Endothelial cell of umbilical vein (primary cell): ENCODE data around the gene COG4.

Experiments used
- CTCF ChIP-seq, 2 donors: IDR thresholded peaks; 1 replicate in 1 of 2; 2 replicates in 1 of 2; pipeline ENCODE4 v1.5.1; 2011; ENCODE audit warnings: low read length in 2 of 2, mild to moderate bottlenecking in 2 of 2, moderate library complexity in 2 of 2, control low read depth in 1 of 2, inconsistent platforms in 1 of 2, low read depth in 1 of 2; ENCODE audit not compliant: insufficient read depth in 1 of 2; ENCODE audit errors: extremely low read depth in 1 of 2
- POLR2A ChIP-seq: IDR thresholded peaks from 2 replicates; pipeline ENCODE4 v1.6.1; 2012; ENCODE audit warnings: low read depth, mild to moderate bottlenecking, control low read depth, low read length
- POLR2AphosphoS5 ChIP-seq: IDR thresholded peaks from 2 replicates; pipeline ENCODE4 v1.6.1; 2012; ENCODE audit warnings: low read depth, mild to moderate bottlenecking, control low read depth, low read length, moderate library complexity; ENCODE audit not compliant: insufficient read depth

GRCh38 chr16:70529051-70529777 lies 5.9 kb upstream of the COG4 start:
- peak in 1 of 2 donors; percentile 23 for TF ChIP-seq CTCF (IDR thresholded peaks at IDR 0.05; ENCODE audit: extremely low read depth in 1 of 2, insufficient read depth in 1 of 2, low read depth in 1 of 2, low read length in 2 of 2)
- no peak for TF ChIP-seq POLR2AphosphoS5
- TF ChIP-seq POLR2A, result no peak
